Activated CD4-positive, alpha-beta T cell treated with anti-CD3 and anti-CD28 coated beads, Interleukin-2, amount 10 ng/mL, durations not matched to agents 7 days and 5 days (primary cell): Measurements from ENCODE around the gene FASLG. TPM values are rescaled to one million over a fixed set of nuclear protein-coding genes. Genes with fewer than 3 reads are reported as not detected.

Experiments
- CTCF ChIA-PET: fragments of 350-600 bp; sonication (Branson Sonifier 250); formaldehyde crosslinking; loops from one replicate; lab custom pipeline; 2021; ENCODE audit warnings: antibody characterized with exemption; lab: Charles Lee
- POLR2A ChIA-PET: fragments of 350-600 bp; sonication (Branson Sonifier 250); formaldehyde crosslinking; loops from one replicate; lab custom pipeline; 2021; ENCODE audit warnings: antibody characterized with exemption; lab: Charles Lee
- DNase-seq: peaks from one replicate; pipeline ENCODE4 v3.0.0-alpha.2; 2020
- H3K27ac Mint-ChIP-seq: one replicate; pipeline ENCODE4 v1.8.0; 2021; ENCODE audit warnings: mild to moderate bottlenecking, moderate library complexity, mixed read lengths
- H3K27me3 Mint-ChIP-seq: one replicate; pipeline ENCODE4 v1.8.0; 2021; ENCODE audit warnings: mixed read lengths
- H3K36me3 Mint-ChIP-seq: one replicate; pipeline ENCODE4 v1.8.0; 2021; ENCODE audit warnings: low read depth, mixed read lengths
- H3K4me1 Mint-ChIP-seq: one replicate; pipeline ENCODE4 v1.8.0; 2021; ENCODE audit warnings: mixed read lengths
- H3K4me3 Mint-ChIP-seq: one replicate; pipeline ENCODE4 v1.8.0; 2021; ENCODE audit warnings: mild to moderate bottlenecking, moderate library complexity, mixed read lengths
- H3K9me3 Mint-ChIP-seq: one replicate; pipeline ENCODE4 v1.8.0; 2021; ENCODE audit warnings: mixed read lengths
- total RNA-seq, 2 experiments: library from RNA; stranded (reverse); gene quantifications; one replicate each; pipeline ENCODE4 v1.2.3, GENCODE V29; 2021

FASLG gene
- total RNA-seq, 2 experiments from 2014 or later, result 1.4 to 1.6 TPM

- ChIA-PET POLR2A (no interaction called here), CTCF (interaction anchor here (1.0 kb wide), 1 partner anchor 62 kb away, joined by 4 read pairs; no protein-coding TSS in a partner anchor)
- peaks cover 33% of the 10 kb centered on the region for H3K4me1 Mint-ChIP-seq
- H3K9me3 Mint-ChIP-seq, result peaks cover 3% of the 10 kb centered on the region
- no peak overlapping the region for H3K27ac Mint-ChIP-seq
- H3K27me3 Mint-ChIP-seq, result peaks cover 47% of the 10 kb centered on the region
- no peak for DNase-seq
- no peak overlapping the region for H3K4me3 Mint-ChIP-seq
- H3K36me3 Mint-ChIP-seq, result peaks cover 5% of the 10 kb centered on the region
Observed at GRCh38 chr1:172650474-172651193, 8.3 kb upstream of the FASLG start.

- peaks cover 3% of the 10 kb centered on the region for H3K9me3 Mint-ChIP-seq
- H3K36me3 Mint-ChIP-seq, result peaks cover 3% of the 10 kb centered on the region
- ChIA-PET CTCF (interaction anchor here (0.9 to 1.0 kb wide), 2 partner anchors 12 to 13 kb away, joined by 3 to 4 read pairs; no protein-coding TSS in a partner anchor), POLR2A (no interaction called here)
- no peak overlapping the region for H3K4me3 Mint-ChIP-seq
- peaks cover 43% of the 10 kb centered on the region for H3K27me3 Mint-ChIP-seq
- DNase-seq, result no peak
- H3K4me1 Mint-ChIP-seq, result peaks cover 13% of the 10 kb centered on the region
- H3K27ac Mint-ChIP-seq, result no peak overlapping the region
Observed at GRCh38 chr1:172653015-172653709, 5.7 kb upstream of the FASLG start.

GRCh38 chr1:172654535-172654934 is 4.4 kb upstream of the FASLG start:
- Mint-ChIP-seq H3K4me3 (no peak overlapping the region), H3K27ac (no peak overlapping the region), H3K9me3 (peaks cover 3% of the 10 kb centered on the region), H3K27me3 (peaks cover 38% of the 10 kb centered on the region), H3K36me3 (peaks cover 3% of the 10 kb centered on the region), H3K4me1 (peaks cover 22% of the 10 kb centered on the region)
- DNase-seq, result no peak
- ChIA-PET CTCF (interaction anchor here (1.0 to 1.3 kb wide), 2 partner anchors 9 to 12 kb away, joined by 3 to 4 read pairs; no protein-coding TSS in a partner anchor), POLR2A (no interaction called here)

GRCh38 chr1:172656576-172656975 is 2.3 kb upstream of the FASLG start:
- CTCF ChIA-PET, result interaction anchor here (0.9 kb wide), 1 partner anchor 21 kb away, joined by 3 read pairs; no protein-coding TSS in a partner anchor
- DNase-seq, result no peak
- H3K36me3 Mint-ChIP-seq, result peaks cover 15% of the 10 kb centered on the region
- H3K4me3 Mint-ChIP-seq, result no peak overlapping the region
- H3K4me1 Mint-ChIP-seq, result peaks cover 41% of the 10 kb centered on the region
- POLR2A ChIA-PET, result no interaction called here
- H3K27me3 Mint-ChIP-seq, result peaks cover 44% of the 10 kb centered on the region
- peaks cover 3% of the 10 kb centered on the region for H3K9me3 Mint-ChIP-seq
- no peak overlapping the region for H3K27ac Mint-ChIP-seq

- Mint-ChIP-seq H3K27me3 (peaks cover 39% of the 10 kb centered on the region), H3K36me3 (peaks cover 15% of the 10 kb centered on the region), H3K9me3 (peaks cover 3% of the 10 kb centered on the region), H3K27ac (no peak overlapping the region), H3K4me1 (peaks cover 51% of the 10 kb centered on the region), H3K4me3 (no peak overlapping the region)
- ChIA-PET CTCF (interaction anchor here (0.7 to 2.0 kb wide), 4 partner anchors 11 to 62 kb away, joined by 3 to 6 read pairs (median 4); no protein-coding TSS in a partner anchor), POLR2A (no interaction called here)
- DNase-seq, result no peak
Observed at GRCh38 chr1:172657586-172657985, 1.3 kb upstream of the FASLG start.

- ChIA-PET CTCF (interaction anchor here (1.1 to 2.5 kb wide), 4 partner anchors 9 to 19 kb away, joined by 3 to 9 read pairs (median 4); no protein-coding TSS in a partner anchor), POLR2A (no interaction called here)
- Mint-ChIP-seq H3K36me3 (peaks cover 26% of the 10 kb centered on the region), H3K27me3 (peaks cover 26% of the 10 kb centered on the region), H3K27ac (peak overlapping the region; percentile 14), H3K9me3 (peaks cover 12% of the 10 kb centered on the region), H3K4me3 (peak overlapping the region; percentile 14), H3K4me1 (peaks cover 56% of the 10 kb centered on the region)
- DNase-seq, result no peak
Observed at GRCh38 chr1:172661107-172661506, 2.2 kb downstream of the FASLG start.

GRCh38 chr1:172662464-172663109 is 3.7 kb downstream of the FASLG start:
- Mint-ChIP-seq H3K9me3 (peaks cover 12% of the 10 kb centered on the region), H3K4me3 (peak overlapping the region; percentile 10), H3K27ac (peak overlapping the region; percentile 78), H3K27me3 (peaks cover 26% of the 10 kb centered on the region), H3K4me1 (peaks cover 56% of the 10 kb centered on the region), H3K36me3 (peaks cover 30% of the 10 kb centered on the region)
- ChIA-PET CTCF (interaction anchor here (1.3 to 2.5 kb wide), 3 partner anchors 8 to 47 kb away, joined by 3 to 9 read pairs (median 3); no protein-coding TSS in a partner anchor), POLR2A (no interaction called here)
- peak; percentile 87 for DNase-seq

GRCh38 chr1:172663732-172664131 is 4.8 kb downstream of the FASLG start:
- Mint-ChIP-seq H3K9me3 (peaks cover 12% of the 10 kb centered on the region), H3K27me3 (peaks cover 29% of the 10 kb centered on the region), H3K4me3 (no peak overlapping the region), H3K27ac (peak overlapping the region; percentile 20), H3K4me1 (peaks cover 54% of the 10 kb centered on the region), H3K36me3 (peaks cover 33% of the 10 kb centered on the region)
- ChIA-PET CTCF (interaction anchor here (1.0 to 1.5 kb wide), 3 partner anchors 9 to 48 kb away, joined by 3 to 4 read pairs (median 3); no protein-coding TSS in a partner anchor), POLR2A (no interaction called here)
- DNase-seq, result no peak

GRCh38 chr1:172668097-172668496 is 9.2 kb downstream of the FASLG start:
- H3K4me3 Mint-ChIP-seq, result no peak overlapping the region
- ChIA-PET CTCF (interaction anchor here (0.6 to 1.0 kb wide), 2 partner anchors 10 to 58 kb away, joined by 3 to 4 read pairs; no protein-coding TSS in a partner anchor), POLR2A (no interaction called here)
- H3K36me3 Mint-ChIP-seq, result peaks cover 22% of the 10 kb centered on the region
- H3K27me3 Mint-ChIP-seq, result peaks cover 17% of the 10 kb centered on the region
- no peak overlapping the region for H3K27ac Mint-ChIP-seq
- peaks cover 49% of the 10 kb centered on the region for H3K4me1 Mint-ChIP-seq
- no peak for DNase-seq
- H3K9me3 Mint-ChIP-seq, result peaks cover 13% of the 10 kb centered on the region

GRCh38 chr1:172669011-172669410 is 10.1 kb downstream of the FASLG start:
- Mint-ChIP-seq H3K4me3 (no peak overlapping the region), H3K27me3 (peaks cover 14% of the 10 kb centered on the region), H3K36me3 (peaks cover 16% of the 10 kb centered on the region), H3K27ac (no peak overlapping the region), H3K9me3 (peaks cover 8% of the 10 kb centered on the region), H3K4me1 (peaks cover 48% of the 10 kb centered on the region)
- CTCF ChIA-PET, result no interaction called here
- POLR2A ChIA-PET, result no interaction called here
- DNase-seq, result no peak

GRCh38 chr1:172670316-172670715 is 11.4 kb downstream of the FASLG start:
- ChIA-PET CTCF (interaction anchor here (0.5 to 1.3 kb wide), 4 partner anchors 10 to 57 kb away, joined by 3 to 4 read pairs (median 4); no protein-coding TSS in a partner anchor), POLR2A (no interaction called here)
- peak; percentile 20 for DNase-seq
- H3K9me3 Mint-ChIP-seq, result peaks cover 4% of the 10 kb centered on the region
- peaks cover 14% of the 10 kb centered on the region for H3K27me3 Mint-ChIP-seq
- H3K36me3 Mint-ChIP-seq, result peaks cover 11% of the 10 kb centered on the region
- H3K4me1 Mint-ChIP-seq, result peaks cover 57% of the 10 kb centered on the region
- peak overlapping the region; percentile 58 for H3K27ac Mint-ChIP-seq
- peak overlapping the region; percentile 12 for H3K4me3 Mint-ChIP-seq

GRCh38 chr1:172670791-172671190 is 11.9 kb downstream of the FASLG start:
- peaks cover 4% of the 10 kb centered on the region for H3K9me3 Mint-ChIP-seq
- DNase-seq, result peak; percentile 59
- peak overlapping the region; percentile 11 for H3K4me3 Mint-ChIP-seq

More at GRCh38 chr1:172670791-172671190, 11.9 kb downstream of the FASLG start:
- H3K4me1 Mint-ChIP-seq, result peaks cover 61% of the 10 kb centered on the region
- ChIA-PET CTCF (interaction anchor here (0.5 to 1.3 kb wide), 4 partner anchors 10 to 57 kb away, joined by 3 to 4 read pairs (median 4); no protein-coding TSS in a partner anchor), POLR2A (no interaction called here)
- H3K36me3 Mint-ChIP-seq, result peaks cover 11% of the 10 kb centered on the region
- H3K27ac Mint-ChIP-seq, result peak overlapping the region; percentile 58
- peaks cover 14% of the 10 kb centered on the region for H3K27me3 Mint-ChIP-seq
